ENCODE measurements around the gene NAT14.
"Not testable (repeated sequence)": the region's sequence is repeated elsewhere in the genome, so short reads cannot be mapped to it uniquely, and the experiment has no call there.

Gene NAT14

GRCh38 chr19:55487924-55488687, 3.1 kb downstream of the NAT14 start, which contains the start of gene SSC5D:
TSS of gene SSC5D (plus strand) at chr19:55488436. CDS start at chr19:55488590, 154 bp downstream.
- DNase-seq: no peak

- no peak for DNase-seq
Measured at GRCh38 chr19:55488986-55489710, 4.2 kb downstream of the NAT14 start.

GRCh38 chr19:55489711-55490477, 4.9 kb downstream of the NAT14 start:
- no peak for DNase-seq

- DNase-seq: no peak
Measured at GRCh38 chr19:55490478-55491432, 5.8 kb downstream of the NAT14 start.

- DNase-seq: no peak
Measured at GRCh38 chr19:55491546-55492360, 6.8 kb downstream of the NAT14 start.

GRCh38 chr19:55492362-55492944, 7.5 kb downstream of the NAT14 start:
- no peak for DNase-seq

GRCh38 chr19:55493052-55493644, 8.2 kb downstream of the NAT14 start:
- DNase-seq: no peak

- no peak for DNase-seq
Measured at GRCh38 chr19:55493645-55494171, 8.7 kb downstream of the NAT14 start.

- no peak for DNase-seq
Measured at GRCh38 chr19:55494172-55494761, 9.3 kb downstream of the NAT14 start.

- no peak for DNase-seq
Measured at GRCh38 chr19:55495646-55496349, 10.8 kb downstream of the NAT14 start.

GRCh38 chr19:55496820-55497219, 11.8 kb downstream of the NAT14 start:
- not testable (repeated sequence) for DNase-seq

GRCh38 chr19:55497763-55498162, 12.8 kb downstream of the NAT14 start:
- DNase-seq: no peak

- DNase-seq: no peak
Measured at GRCh38 chr19:55498246-55498840, 13.4 kb downstream of the NAT14 start.

- DNase-seq: no peak
Measured at GRCh38 chr19:55500368-55500952, 15.5 kb downstream of the NAT14 start.

GRCh38 chr19:55502197-55502952, 17.4 kb downstream of the NAT14 start:
- DNase-seq: no peak

- DNase-seq: no peak
Measured at GRCh38 chr19:55503157-55503501, 18.1 kb downstream of the NAT14 start.

GRCh38 chr19:55503502-55504251, 18.7 kb downstream of the NAT14 start:
- DNase-seq: peak; percentile 81

Data from SHP77 treated with DMSO at 0.1 percent for 48 hours (cell line).